Eye (tissue), 1 donor: Measurements from ENCODE around the gene MEIOSIN.
A peak's percentile ranks its signal among the peaks of the same experiment; 100 is the strongest.
"Not testable (repeated sequence)": the region's sequence is repeated elsewhere in the genome, so short reads cannot be mapped to it uniquely, and the experiment has no call there.

ENCODE experiments used
- DNase-seq: peaks from one replicate; pipeline ENCODE4 v3.0.0-alpha.2; 2015

MEIOSIN gene

GRCh38 chr19:45733160-45733810, at the start of gene MEIOSIN:
Gene MEIOSIN (plus strand): TSS chr19:45733439. CDS start chr19:45735377, 1,938 bp downstream.
- DNase-seq = no peak

GRCh38 chr19:45685045-45685444, 48.2 kb upstream of the MEIOSIN start:
- not testable (repeated sequence) for DNase-seq

- DNase-seq = no peak
Measured at GRCh38 chr19:45687599-45687998, 45.6 kb upstream of the MEIOSIN start.

- DNase-seq = peak; percentile 99
Measured at GRCh38 chr19:45691516-45692186, 41.6 kb upstream of the MEIOSIN start, which contains the start of gene SNRPD2. Gene SNRPD2 (minus strand): TSS chr19:45691953. CDS start chr19:45691888, 65 bp downstream.

- DNase-seq = peak; percentile 99
Measured at GRCh38 chr19:45692187-45693105, 40.8 kb upstream of the MEIOSIN start, which contains the start of gene QPCTL. Gene QPCTL (plus strand): TSS chr19:45692666. CDS start chr19:45692704, 38 bp downstream.

GRCh38 chr19:45693106-45693788, 40.0 kb upstream of the MEIOSIN start:
- peak; percentile 91 for DNase-seq

- DNase-seq = no peak
Measured at GRCh38 chr19:45701676-45702075, 31.6 kb upstream of the MEIOSIN start.

GRCh38 chr19:45705115-45705514, 28.1 kb upstream of the MEIOSIN start:
- DNase-seq = no peak

- DNase-seq = no peak
Measured at GRCh38 chr19:45705710-45706415, 27.4 kb upstream of the MEIOSIN start.

GRCh38 chr19:45710356-45711130, 22.7 kb upstream of the MEIOSIN start:
- DNase-seq = no peak

GRCh38 chr19:45711851-45712698, 21.2 kb upstream of the MEIOSIN start:
- DNase-seq = no peak

- no peak for DNase-seq
Measured at GRCh38 chr19:45712699-45713067, 20.6 kb upstream of the MEIOSIN start.

GRCh38 chr19:45713141-45713540, 20.1 kb upstream of the MEIOSIN start:
- DNase-seq = no peak

- no peak for DNase-seq
Measured at GRCh38 chr19:45715139-45715538, 18.1 kb upstream of the MEIOSIN start.

GRCh38 chr19:45716359-45717130, 16.7 kb upstream of the MEIOSIN start:
- DNase-seq = peak; percentile 71

- DNase-seq = peak; percentile 99
Measured at GRCh38 chr19:45717131-45717982, 15.9 kb upstream of the MEIOSIN start.

GRCh38 chr19:45717983-45718650, 15.1 kb upstream of the MEIOSIN start:
- DNase-seq = no peak

- not testable (repeated sequence) for DNase-seq
Measured at GRCh38 chr19:45720065-45720464, 13.2 kb upstream of the MEIOSIN start.
